GM18909 (cell line): Measurements from ENCODE around the gene ELK4.
A peak's percentile ranks its signal among the peaks of the same experiment; 100 is the strongest.
"Not testable (repeated sequence)": the region's sequence is repeated elsewhere in the genome, so short reads cannot be mapped to it uniquely, and the experiment has no call there.

Experiments used
- ATAC-seq: cut with Tn5 transposase; IDR thresholded peaks from one replicate; pipeline ENCODE4 v1.9.1; 2021; ENCODE audit warnings: mild to moderate bottlenecking; ENCODE audit not compliant: unreplicated experiment, poor library complexity

The ELK4 gene

DNA sequence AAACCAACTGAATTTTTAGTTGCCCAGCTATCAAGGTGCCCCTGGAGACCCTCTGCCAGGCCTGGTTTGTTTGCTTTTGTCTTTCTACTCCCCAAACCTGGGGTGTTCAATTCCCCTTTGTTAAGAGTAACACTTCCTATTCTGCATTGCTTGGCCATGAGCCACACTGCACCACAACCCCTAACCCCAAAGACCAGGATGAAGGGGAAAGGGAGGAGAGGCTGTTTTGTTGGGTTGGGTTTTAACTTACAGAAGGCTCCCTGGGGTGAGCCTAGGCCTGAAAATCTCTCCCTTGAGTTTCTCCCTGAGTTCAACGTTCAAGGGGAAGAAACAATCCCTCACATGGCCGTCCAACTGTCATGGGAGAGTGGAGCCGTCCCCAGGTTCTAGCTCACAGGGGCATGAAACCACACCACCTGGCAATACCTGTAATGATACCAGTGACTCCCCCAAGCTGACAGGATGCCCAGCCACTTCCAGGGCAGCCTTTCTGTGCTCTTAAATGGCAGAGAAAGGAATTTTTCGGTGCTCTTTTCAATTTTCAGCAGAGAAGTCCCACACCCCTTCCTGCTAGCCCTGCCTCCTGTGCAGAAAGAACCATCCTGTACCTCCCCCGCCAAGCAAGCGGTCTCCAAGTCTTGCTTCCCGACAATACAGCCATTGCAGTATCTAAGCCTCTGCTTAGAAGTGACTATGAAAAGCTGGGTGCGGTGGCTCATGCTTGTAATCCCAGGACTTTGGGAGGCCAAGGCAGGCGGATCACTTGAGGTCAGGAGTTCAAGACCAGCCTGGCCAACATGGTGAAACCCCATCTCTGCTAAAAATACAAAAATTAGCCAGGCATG, 33.6 kb upstream of the ELK4 start:
- peak; percentile 28 for ATAC-seq

DNA sequence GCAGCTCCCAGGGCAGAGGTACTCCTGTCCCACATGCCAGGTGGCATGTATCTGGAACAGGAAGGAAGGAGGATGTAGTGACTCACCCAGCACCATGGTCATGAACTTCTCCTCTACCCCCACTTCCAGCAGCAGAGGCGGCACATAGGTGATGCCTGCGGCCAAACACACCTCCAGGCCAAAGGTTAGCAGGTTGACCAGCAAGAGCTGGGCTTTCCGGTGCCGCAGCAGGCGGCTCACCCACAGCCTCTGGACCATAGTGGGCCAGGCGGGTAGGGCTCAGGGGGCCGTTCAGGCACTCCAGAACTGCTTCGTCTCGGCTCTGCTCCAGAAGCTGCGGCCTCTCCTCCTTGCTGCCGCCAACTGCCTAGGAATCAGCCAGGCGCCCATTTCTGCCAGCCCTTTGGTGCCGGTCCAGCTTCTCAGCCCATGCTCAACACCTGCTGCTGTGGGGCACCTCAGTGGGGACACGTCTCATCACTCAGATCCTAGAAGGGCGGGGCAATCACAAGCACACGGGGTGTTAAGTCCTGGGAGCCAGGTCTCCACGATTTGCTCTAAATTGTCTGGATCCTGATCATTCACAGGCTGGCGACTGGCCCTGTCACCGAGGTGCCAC, 32.7 kb upstream of the ELK4 start:
- ATAC-seq = no peak

DNA sequence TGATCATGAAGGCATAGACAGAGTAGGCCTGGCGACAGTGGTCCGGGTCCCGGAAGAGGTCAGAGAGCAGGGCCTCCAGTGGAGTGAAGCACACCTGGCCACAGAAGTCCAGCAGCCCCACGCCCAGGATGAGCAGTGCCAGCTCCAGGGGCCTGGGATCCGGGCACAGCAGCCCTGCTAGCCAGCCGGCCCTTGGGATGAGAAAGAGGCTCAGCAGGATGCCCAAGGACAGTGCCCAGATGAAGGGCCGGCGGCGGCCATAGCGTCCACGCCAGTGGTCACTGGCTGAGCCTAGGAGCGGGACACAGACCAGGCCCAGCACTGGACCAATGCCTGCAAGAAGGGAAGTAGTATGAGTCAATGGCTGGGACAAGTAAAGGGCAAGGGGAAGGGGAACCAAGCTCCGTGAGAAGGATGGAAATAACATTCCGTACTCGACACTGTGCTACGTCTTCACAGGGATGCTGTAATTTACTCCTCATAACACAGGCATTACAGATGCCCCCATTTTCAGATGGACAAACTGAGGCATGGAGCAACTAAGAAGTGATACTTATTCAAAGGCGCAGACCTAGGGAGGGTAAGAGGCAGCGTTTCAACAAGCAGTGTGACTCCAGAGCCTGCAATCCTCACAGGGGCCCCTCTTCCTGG, 31.6 kb upstream of the ELK4 start:
- ATAC-seq = no peak

DNA sequence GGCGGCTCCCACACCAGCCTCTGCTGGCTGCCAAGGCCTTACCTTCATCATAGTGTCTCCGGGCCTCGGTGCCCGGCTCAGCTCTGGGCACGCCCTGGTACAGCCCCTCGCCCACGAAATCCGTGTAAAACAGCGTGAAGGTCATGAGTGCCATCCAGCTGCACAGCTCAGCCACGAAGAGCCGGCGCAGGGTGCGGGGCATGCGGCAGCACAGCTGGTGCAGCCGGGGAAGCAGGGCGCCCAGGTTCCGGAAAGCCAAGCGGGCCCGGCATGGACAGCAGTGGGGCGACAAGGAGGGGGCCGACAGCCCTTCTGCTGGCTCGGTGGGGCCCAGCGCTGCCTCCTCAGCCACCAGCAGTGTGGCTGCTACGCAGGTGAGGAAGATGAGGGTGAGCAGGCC, 31.0 kb upstream of the ELK4 start:
- no peak for ATAC-seq

DNA sequence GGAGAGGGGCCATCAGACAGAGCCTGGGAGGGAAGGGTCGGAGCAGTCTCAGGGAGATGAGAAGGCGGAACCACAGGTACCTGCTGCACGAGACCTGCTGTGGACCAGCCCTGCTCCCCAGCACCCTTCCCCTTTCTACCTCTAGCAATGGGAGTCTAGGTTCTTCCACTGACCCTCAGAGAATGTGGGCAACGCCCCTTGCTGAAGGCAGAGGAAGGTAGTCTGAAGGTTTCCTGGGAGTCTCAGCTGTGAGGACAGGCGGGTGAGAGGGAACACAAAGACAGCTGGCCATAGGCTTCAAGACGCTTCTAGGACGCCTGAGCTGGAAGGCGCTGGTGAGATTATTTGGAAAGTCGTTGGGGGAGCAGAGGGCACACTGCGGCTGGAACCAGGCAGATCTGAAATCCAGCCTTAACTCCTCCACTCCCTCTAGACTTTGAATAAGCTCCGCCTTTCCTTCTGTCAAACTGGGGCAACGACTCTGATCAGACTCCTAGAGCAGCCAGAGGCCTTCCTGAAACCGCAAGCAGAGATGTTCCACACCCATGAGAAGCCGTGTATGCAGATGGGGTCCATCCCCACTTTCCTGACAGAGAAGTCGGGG, 30.4 kb upstream of the ELK4 start:
- no peak for ATAC-seq

DNA sequence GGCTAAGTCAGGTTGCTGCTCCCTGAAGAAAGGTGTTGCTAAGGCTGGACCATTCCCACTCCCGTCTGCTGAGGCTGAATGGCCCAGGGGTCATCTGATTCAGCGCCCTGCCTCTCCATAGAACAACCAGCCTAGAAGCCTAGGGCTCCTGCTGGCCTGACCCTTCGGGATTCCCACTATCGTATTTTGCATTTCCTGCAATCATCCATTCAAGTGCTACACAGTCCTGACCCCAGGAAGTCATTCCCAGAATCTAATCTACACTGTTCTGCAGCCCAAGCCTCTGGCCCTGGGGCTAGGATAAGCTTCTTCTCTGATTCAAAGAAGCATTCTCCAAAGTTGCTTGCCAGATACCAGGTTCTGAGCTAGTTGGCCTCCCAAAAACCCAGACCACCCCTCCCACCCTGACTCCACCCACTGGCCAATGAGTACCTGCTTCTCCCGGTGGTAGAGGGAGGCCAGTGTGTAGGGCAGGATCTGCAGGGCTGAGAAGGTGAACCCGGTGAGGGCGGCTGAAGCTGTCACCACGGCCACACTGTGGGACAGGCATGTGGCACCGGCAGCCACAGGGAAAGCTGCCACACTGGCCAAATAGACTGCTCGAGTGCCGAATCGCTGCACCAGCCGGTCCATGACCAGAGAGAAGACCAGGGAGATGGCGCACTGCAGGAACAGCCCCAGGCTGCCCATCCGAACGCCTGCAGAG, 29.8 kb upstream of the ELK4 start:
- ATAC-seq = no peak

DNA sequence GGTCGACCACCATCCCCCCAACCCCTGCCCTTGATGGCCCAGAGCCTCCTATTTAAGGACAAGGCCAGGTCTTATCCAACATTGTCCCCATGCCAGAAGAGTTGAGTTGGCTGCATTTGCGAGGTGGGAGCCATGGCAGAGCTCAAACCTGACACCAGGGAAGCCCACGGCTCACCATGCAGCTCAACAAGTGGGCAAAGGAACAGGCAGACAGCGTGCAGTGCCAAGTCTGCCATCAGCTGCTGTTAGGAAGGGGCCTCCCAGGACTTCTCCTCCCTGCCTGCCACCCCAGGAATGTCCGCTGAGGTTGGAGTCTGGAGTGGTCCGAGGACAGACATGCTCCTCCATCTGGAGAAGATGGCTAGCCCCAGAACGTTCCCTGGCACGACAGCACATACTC, 28.6 kb upstream of the ELK4 start:
- ATAC-seq = no peak

DNA sequence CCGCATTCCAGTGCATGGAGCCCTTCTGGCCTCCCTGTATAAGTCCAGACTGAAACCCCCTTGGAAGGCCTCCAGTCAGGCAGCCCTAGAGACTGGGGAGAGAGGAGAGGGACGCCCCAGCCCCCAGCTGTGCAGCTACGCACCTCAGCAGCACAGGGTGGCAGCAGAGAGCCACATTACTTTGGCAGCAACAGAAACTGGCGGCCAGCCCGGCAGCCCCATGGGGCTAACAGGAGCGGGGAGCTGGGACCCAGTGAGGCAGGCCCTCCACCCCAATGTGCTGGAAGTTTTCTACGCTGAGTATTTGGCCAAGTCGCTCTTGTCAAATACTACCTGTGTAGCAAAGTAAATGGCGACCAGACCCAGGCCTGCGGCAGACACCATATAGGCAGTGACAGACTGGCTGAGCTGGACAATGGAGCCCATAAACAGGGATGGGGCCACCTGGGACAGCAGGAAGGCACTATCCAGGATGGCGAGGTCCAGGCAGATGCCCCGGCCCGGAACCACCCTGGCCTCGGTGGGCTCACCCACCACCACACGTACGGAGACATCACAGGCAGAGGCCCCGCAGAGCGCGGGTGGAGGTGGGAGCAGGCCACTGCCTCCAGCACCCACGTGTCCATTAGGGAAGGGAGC, 27.3 kb upstream of the ELK4 start:
- ATAC-seq = peak; percentile 70

DNA sequence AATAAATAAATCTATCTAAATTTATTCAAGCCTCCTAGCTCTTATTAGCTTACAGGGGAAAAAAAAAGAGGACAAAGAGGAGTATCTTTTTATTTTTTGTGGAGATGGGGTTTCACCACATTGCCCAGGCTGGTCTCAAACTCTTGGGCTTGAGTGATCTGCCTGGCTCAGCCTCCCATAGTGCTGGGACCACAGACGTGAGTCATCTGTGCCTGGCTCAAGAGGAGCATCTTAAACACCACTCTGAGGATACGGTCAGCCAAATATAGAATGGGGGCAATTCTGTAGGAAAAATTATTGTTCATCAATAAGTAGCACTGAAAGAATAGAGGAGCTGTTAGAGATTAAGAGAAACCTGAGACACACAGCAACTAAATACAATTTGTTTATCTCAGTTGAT, 24.4 kb upstream of the ELK4 start:
- no peak for ATAC-seq

DNA sequence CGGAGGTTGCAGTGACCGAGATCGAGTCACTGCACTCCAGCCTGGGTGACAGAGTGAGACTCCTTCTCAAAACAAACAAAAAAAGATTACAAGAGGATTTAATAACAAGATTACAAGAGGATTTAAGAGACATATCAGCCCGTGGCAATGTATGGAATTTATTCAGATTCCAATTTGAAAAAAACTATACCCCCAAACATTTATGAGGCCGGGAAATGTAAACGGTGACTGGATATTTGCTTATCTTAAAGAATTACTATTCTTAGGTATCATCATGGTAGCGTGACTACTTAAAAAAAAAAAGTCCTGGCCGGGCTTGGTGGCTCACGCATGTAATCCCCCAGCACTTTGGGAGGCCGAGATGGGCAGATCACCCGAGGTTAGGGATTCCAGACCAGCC, 21.2 kb upstream of the ELK4 start:
- ATAC-seq = no peak

DNA sequence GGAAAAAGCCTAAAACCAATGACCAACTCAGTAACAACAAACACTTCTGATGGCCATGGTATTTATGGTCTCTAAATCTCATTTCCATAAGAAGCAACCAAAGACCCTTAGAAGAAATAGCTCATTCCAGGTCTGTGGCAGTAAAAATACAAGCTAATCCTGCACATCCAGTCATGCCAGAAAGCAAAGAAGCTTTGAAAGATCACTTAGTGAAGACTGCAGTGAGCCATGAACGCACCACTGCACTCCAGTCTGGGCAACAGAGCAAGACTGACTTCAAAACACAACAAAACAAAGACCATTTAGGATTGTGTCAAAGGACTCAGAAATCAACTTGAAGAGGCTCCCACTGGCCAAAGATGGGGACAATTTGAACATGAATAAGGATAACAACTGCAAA, 18.4 kb upstream of the ELK4 start:
- no peak for ATAC-seq

DNA sequence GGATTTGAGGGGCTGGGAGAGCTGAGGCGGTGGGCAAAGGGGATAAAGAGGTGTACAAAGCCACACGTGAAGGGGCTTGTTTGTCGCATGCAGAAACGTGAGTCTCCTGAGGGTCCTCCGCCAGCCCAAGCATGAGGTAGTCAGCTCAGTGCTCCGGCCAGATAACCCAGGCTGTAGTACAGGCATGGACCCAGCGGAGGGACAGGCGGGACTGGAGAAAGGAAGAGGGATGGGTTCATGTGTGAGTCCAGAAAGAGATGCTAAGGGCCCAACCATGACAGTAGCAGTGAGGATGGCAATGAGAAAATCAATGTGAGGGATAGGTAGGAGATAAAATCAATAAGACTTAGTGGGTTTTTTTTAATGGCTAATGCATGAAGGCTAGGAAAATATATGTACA, 13.7 kb upstream of the ELK4 start:
- ATAC-seq = no peak

DNA sequence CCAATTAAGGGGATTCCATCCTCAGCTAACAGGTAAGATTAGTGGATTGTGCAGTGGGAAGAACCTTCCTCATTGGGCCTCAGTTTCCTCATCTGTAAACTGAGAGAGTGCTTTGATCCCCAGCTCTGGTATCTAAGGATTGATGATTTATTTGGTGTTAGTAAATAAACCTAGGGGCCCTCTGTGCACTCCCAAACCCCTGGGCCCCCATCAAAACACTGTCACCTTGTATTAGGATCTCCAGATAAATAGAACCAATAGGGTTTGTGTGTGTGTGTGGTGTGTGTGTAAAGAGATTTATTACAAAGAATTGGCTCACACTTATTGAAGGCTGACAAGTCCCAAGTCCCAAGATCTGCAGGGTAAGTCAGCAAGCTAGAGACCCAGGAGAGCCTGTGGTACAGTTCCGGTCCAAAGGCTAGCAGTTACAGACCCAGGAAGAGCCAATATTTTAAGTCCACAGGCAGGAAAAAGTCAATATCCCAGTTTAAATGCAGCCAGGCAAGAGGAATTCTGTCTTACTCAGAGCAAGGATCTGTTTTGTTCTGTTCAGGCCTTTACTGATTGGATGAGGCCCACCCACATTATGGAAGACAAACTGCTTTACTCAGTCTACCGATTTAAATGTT, 11.0 kb upstream of the ELK4 start:
- no peak for ATAC-seq

DNA sequence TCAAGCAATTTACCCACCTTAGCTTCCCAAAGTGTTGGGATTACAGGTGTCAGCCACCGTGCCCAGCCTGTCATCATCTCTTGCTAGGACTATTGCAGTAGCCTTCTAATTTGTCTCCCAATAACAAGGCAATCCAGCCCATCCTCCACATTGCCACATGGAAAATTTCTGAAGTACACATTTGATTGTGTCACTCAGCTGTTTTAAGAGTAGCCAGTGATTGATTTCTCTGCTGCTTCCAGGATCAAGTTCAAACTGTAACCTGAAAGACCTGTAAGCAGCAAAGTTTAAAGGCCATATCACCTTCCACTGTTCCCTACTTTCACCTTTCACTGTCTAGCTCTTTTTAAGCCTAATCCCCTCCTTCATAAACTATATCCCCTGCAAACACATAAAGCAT, 7.8 kb upstream of the ELK4 start:
- no peak for ATAC-seq

DNA sequence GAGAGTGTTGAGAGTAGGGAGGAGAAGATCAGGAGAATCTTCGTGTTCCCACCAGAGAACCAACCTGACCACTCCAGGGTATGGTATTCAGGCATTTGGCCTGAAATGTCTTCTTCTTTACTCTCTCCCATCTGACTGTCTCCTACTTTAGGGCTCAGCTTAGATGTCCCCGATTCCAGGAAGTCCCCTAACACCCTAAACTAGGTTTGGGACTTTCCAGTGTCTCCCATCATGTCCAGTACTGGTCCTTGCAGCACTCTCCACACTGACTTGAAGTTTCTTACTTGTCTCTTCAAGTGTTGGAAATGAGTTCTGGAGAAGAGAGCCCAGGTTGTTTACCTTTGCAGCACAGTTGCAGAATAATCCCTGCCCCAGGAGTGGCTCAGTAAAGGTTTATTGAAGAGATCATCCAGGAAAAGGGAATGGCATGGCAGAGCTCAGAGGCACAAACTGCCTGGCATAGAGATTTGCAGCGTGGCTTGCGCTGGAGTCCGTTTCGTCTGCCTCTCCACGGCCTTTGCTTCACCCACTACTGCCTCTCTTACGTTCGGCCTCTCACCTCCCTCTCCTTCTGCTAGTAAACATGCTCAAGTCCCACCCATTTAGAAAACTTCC, 6.2 kb upstream of the ELK4 start:
- no peak for ATAC-seq

DNA sequence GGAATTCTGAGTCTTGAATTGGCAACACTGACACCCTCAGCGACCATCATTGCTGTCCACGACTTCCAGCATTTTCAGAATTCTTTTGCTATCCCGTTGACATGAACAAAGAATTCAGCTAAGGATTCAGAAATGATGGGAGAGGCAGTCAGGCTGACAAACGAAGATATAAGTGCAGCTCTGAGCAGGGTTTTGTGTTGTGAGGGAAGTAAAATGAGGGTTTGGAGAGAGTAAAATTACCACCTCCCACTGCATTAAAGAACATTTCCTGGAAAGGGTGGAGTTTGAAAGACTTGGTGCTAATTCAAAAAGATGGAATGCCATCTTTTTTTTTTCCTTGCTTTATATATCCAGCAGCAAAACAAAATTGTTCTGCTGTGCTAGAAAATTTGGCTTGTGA, 4.9 kb upstream of the ELK4 start:
- ATAC-seq = no peak

DNA sequence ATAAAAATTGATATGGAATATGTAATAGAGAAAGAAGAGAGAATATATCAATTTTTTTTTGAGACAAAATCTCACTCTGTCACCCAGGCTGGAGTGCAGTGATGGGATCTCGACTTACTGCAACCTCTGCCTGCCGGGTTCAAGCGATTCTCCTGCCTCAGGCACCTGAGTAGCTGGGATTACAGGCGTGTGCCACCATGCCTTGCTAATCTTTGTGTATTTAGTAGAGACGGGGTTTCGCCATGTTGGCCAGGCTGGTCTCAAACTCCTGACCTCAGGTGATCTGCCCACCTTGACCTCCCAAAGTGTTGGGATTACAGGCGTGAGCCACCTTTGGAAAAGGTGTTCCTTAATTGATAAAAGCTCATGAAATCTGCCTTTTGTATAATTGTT, 4.3 kb upstream of the ELK4 start:
- not testable (repeated sequence) for ATAC-seq

DNA sequence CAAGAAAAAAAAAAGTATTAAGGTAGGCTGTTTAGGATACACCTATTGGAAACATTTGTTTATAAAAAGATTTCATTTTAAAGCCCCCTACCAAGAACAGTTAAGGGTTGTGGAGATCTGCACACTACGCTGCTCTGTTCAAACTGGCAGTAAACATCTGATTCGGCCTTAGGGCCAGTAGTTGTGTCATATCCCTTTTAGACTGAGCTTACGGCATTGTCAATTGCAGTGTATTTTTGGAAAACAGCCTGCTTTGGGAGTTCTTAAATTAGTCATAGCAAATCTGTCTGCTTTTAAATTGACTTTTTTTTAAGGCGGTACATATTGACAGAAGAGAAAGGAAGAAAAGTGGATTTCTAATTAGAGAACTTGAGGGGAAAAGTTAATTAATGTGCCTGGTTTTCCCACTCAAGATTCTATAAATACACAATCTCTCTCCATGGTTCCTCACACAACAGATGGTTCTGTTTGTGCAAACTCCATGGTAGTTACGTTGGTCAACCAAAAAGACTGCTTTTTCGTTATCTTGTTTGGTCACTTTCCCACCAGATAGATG, 1.7 kb upstream of the ELK4 start:
- ATAC-seq = no peak

DNA sequence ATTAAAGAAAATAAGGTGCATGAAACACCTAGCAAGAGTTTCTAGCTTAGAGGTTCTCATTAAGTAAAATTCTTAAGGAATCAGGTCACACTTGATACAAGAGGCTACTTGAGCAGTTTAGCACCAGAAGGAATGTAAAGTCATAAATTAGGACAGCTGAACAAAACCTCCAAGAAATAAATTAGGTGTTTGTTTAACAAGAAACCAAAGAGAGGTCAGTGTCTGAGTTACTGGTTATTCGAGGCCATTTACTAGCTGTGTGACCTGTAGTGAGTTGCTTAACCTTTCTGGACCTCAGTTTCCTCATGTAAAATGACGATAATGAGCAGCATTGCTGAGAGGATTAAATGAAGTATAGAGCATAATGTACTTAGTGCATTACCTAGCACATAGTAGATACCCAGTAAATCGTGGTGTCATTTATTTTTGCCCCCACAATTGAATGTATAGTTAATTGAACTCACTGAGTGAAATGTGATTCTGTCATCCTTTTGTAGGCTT, 908 bp upstream of the ELK4 start:
- ATAC-seq = no peak
